Measurements from ENCODE around the gene CSRP1. TPM values are rescaled to one million over a fixed set of nuclear protein-coding genes. Genes with fewer than 3 reads are reported as not detected.

Gene CSRP1
- total and polyA plus RNA-seq, 2 donors, result 719 to 4,390 TPM

DNA sequence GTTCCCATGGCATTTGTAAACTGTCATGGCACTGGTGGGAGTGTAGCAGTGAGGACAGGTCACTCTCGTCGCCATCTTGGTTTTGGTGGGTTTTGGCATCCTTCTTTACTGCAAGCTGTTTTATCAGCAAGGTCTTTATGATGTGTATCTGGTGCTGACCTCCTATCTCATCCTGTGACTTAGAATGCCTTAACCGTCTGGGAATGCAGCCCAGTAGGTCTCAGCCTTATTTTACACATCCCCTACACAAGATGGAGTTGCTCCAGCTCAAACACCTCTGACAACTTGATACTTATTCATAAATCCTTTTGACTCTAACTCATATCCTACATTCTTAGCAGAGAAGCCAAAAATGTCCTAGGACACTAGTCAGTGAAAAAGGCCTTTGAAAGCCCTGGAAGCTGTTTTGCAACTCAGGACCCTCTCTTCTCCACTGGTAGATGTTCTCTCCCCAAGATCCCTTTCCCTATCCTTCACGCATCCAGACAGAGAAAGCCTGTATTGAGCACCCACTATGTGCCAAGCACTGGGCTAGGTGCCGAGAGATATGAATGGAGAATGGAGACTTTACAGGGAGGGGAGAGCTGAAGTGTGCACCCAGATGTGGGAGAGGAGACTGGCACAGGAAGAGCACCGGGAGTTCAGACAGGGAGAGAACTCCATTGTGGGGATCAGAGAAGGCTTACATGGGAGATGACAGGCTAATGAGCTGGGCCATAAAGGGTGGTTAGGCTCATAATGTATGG lies 6.7 kb upstream of the CSRP1 start:
- WGBS, result 82% methylated on average over 6 of the region's 6 CpGs
- no peak overlapping the region for H3K27ac ChIP-seq (ENCODE audit: low read depth)
- DNase-seq (ENCODE audit: extremely low spot score), result no peak
- H3K4me1 ChIP-seq (ENCODE audit: insufficient read depth), result no peaks in the 10 kb centered on the region
- no peak overlapping the region for H3K4me3 ChIP-seq (ENCODE audit: low read depth, low read length)
- no peaks in the 10 kb centered on the region for H3K36me3 ChIP-seq (ENCODE audit: insufficient read depth)

DNA sequence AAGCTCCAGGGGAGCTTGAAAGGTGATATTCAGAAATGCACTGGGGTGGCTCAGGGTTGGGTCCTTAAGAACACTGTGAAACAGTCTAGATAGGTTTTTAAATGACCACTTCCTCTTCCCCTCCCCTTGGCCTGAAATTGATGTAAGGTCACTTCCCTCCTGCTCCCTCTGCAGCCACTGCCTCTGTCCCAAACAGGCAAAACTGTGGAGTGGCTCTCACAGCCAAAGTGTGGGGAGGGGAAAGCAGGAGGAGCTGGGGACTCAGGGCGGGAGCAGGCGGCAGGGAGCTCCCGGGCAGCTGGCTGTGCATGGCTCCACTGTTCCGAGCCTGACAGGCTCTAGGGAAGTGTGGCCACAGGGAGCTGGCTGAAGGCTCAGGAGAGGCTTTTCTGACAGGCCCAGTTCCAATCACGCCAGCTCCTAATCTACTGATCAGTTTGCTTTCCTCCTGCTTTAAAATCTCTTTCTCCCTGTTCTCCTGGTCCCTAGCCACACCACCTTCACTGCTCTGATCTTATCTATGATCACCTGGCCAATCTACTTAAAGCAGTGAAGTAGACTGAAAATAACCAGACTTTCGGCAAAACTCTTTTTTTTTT lies 5.1 kb upstream of the CSRP1 start:
- Histone ChIP-seq H3K4me1 (ENCODE audit: insufficient read depth) (no peaks in the 10 kb centered on the region), H3K27ac (ENCODE audit: low read depth) (peak overlapping the region; percentile 57), H3K36me3 (ENCODE audit: insufficient read depth) (no peaks in the 10 kb centered on the region), H3K4me3 (ENCODE audit: low read depth, low read length) (no peak overlapping the region)
- 12% methylated on average over 6 of the region's 6 CpGs for WGBS
- no peak for DNase-seq (ENCODE audit: extremely low spot score)

DNA sequence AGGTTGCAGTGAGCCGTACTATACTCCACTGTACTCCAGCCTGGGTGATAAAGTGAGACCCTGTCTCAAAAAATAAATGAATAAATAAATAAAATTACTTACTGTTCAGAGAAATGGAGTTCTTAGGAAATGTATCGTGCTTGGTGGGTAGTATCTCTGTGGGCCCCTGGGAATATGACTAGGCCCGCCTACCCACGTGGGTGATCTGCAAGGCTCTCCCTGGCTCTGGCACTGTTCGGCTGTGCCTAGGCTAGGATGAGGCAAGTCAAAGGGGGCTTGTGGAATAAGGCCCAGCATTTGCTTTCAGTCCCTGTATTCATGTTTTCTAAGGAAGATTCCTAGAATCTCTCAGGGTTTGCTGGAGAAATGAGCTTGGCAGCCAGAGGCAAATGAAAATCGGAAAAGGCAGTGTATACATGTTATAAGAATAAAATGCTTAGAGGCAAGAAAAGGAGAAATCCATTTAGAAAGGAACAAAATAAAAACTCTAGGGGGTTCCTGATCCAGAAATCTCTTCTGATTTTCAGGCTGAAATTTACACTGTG lies 4.5 kb upstream of the CSRP1 start:
- 77% methylated on average over 6 of the region's 6 CpGs for whole genome bisulfite sequencing
- Histone ChIP-seq H3K4me1 (ENCODE audit: insufficient read depth) (no peaks in the 10 kb centered on the region), H3K36me3 (ENCODE audit: insufficient read depth) (no peaks in the 10 kb centered on the region), H3K27ac (ENCODE audit: low read depth) (no peak overlapping the region), H3K4me3 (ENCODE audit: low read depth, low read length) (no peak overlapping the region)
- DNase-seq (ENCODE audit: extremely low spot score), result no peak

DNA sequence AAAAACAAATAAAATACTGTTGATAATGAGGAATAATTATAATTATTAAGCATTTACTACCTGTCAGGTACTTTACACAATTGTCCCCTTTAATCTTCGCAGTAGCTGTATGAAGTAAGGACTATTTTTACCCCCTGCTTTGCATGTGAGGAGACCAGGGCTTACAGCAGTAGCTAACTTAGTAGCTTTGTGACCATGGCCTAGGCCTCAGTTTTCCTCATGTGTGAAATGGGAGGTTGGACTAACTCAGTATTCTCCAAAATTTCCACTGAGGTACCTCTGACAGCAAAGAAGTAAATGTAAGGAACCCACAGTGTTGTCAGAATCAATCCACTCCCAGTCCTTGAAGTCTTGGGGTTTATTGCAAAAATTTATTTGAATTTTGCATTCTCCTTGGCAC lies 3.8 kb upstream of the CSRP1 start:
- Histone ChIP-seq H3K4me1 (ENCODE audit: insufficient read depth) (no peaks in the 10 kb centered on the region), H3K4me3 (ENCODE audit: low read depth, low read length) (no peak overlapping the region), H3K36me3 (ENCODE audit: insufficient read depth) (no peaks in the 10 kb centered on the region), H3K27ac (ENCODE audit: low read depth) (no peak overlapping the region)
- no peak for DNase-seq (ENCODE audit: extremely low spot score)
- 100% methylated on average over 1 of the region's 1 CpG for whole genome bisulfite sequencing

DNA sequence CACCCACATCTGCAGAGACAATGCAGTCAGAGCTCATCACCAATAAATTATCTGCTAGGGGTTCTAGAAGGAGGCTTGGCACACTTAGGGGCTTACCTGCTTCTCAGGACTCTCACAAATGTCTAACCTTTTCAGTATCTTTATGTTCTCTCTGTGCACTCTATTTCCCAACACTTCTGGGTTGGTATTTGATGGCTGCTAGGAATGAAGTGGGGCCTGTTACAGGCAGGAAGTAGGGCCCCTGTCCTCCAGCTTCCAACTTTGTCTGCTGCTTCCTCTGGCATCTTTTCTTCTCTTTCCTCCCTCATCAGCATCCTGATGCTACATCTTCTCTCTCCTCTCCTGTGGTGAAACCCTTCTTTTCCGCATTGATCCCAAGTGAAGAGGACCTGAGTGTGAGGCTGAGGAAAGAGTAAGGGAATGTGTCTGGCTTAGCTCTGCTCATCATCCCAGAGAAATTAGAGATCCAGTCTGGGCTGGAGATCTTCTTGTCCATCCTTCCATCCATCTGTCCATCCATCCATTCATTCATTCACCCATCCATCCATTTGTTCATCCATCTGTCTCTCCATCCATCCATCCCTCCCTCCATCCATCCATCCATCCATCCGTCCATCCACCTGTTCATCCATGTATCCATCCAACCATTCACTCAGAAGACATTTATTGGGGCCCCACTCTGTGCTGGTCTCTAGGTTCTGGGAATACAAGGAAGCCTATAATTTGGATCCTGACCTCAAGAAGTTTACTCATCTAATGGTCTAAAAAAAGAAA lies 2.9 kb upstream of the CSRP1 start:
- Histone ChIP-seq H3K36me3 (ENCODE audit: insufficient read depth) (no peaks in the 10 kb centered on the region), H3K4me3 (ENCODE audit: low read depth, low read length) (no peak overlapping the region), H3K4me1 (ENCODE audit: insufficient read depth) (no peaks in the 10 kb centered on the region), H3K27ac (ENCODE audit: low read depth) (no peak overlapping the region)
- 100% methylated on average over 2 of the region's 2 CpGs for WGBS
- DNase-seq (ENCODE audit: extremely low spot score), result no peak

DNA sequence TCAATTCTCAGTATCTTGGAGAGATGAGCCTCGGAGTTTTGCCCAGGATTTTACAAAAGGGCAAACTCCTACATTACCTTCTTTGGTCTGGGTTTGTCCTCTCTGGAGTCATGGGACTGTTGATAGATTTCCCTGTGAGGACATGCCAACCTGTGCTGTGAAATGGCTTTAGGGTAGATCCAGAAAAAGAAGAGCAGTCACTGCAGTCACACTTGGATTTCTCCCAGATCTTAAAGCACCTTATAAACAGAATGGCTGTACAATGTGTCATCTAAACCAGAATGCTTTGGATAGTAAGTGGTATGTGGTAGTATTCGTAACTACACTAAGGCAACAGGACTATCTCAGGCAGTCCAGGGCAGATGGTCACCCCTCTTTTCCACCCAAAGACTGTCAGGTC lies 1.9 kb upstream of the CSRP1 start:
- no peak for DNase-seq (ENCODE audit: extremely low spot score)
- peak overlapping the region; percentile 32 for H3K27ac ChIP-seq (ENCODE audit: low read depth)
- no peaks in the 10 kb centered on the region for H3K4me1 ChIP-seq (ENCODE audit: insufficient read depth)
- 57% methylated on average over 2 of the region's 2 CpGs for WGBS
- H3K4me3 ChIP-seq (ENCODE audit: low read depth, low read length), result no peak overlapping the region
- no peaks in the 10 kb centered on the region for H3K36me3 ChIP-seq (ENCODE audit: insufficient read depth)

DNA sequence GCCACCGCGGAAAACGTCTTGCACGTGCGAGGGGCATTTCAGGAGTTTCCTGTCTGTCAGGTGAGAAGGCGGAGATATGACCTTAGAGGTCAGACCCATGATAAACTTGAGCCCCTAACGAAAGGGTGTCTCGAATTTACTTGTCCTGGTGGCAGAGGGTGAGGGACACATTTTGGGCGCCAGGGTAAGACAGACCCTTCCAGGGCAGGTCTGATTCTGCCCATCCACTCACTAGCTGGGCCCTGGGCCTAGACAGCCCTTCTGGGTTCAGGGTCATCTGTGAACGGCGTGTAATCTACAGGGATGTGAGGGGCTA lies 395 bp upstream of the CSRP1 start:
- WGBS, result 31% methylated on average over 11 of the region's 11 CpGs
- H3K4me3 ChIP-seq (ENCODE audit: low read depth, low read length), result peak overlapping the region; percentile 67
- no peaks in the 10 kb centered on the region for H3K4me1 ChIP-seq (ENCODE audit: insufficient read depth)
- no peak for DNase-seq (ENCODE audit: extremely low spot score)
- H3K36me3 ChIP-seq (ENCODE audit: insufficient read depth), result no peaks in the 10 kb centered on the region
- H3K27ac ChIP-seq (ENCODE audit: low read depth), result peak overlapping the region; percentile 87

DNA sequence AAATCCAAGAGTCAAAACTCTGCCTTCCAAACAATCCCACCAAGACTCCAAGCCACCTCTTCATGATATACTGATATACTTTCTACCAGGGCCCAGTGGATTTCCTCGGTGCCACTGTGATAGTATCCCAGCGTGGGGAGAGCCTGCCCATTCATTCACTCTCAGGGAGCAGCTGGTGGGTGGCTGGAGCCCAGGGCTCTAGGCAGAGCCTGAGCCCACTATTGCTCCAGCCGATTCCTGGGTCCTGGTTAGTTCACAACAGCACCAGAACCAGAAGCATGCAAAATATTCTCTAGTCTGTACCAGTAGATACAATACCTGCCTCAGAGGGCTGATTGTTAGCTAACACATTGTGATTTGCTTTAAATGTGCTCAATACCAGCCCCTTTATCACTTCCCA lies 831 bp downstream of the CSRP1 start:
- no peak for DNase-seq (ENCODE audit: extremely low spot score)
- 36% methylated on average over 3 of the region's 3 CpGs for WGBS
- Histone ChIP-seq H3K4me1 (ENCODE audit: insufficient read depth) (no peaks in the 10 kb centered on the region), H3K36me3 (ENCODE audit: insufficient read depth) (no peaks in the 10 kb centered on the region), H3K4me3 (ENCODE audit: low read depth, low read length) (peak overlapping the region; percentile 67), H3K27ac (ENCODE audit: low read depth) (peak overlapping the region; percentile 75)

DNA sequence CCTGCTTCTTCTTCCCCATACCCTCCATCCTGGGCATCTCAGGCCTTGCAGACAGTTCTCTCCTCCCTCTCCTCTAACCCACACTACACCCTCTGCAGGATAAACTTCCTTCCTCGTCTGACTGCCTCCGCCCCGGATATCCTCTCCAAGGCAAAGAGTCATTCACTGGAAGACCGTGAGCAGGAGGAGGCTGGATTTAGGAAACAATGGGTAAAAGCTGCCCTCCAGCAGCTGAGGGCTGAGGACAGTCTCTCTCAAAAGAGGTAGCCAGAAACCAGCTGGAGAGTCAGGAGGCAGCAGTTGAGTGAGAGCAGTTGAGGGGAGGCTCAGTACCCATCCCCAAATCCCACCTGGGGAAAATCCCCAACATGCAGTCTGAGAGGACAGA lies 1.4 kb downstream of the CSRP1 start:
- Histone ChIP-seq H3K27ac (ENCODE audit: low read depth) (peak overlapping the region; percentile 75), H3K4me1 (ENCODE audit: insufficient read depth) (no peaks in the 10 kb centered on the region), H3K4me3 (ENCODE audit: low read depth, low read length) (peak overlapping the region; percentile 67), H3K36me3 (ENCODE audit: insufficient read depth) (no peaks in the 10 kb centered on the region)
- DNase-seq (ENCODE audit: extremely low spot score), result no peak
- 16% methylated on average over 4 of the region's 4 CpGs for WGBS

DNA sequence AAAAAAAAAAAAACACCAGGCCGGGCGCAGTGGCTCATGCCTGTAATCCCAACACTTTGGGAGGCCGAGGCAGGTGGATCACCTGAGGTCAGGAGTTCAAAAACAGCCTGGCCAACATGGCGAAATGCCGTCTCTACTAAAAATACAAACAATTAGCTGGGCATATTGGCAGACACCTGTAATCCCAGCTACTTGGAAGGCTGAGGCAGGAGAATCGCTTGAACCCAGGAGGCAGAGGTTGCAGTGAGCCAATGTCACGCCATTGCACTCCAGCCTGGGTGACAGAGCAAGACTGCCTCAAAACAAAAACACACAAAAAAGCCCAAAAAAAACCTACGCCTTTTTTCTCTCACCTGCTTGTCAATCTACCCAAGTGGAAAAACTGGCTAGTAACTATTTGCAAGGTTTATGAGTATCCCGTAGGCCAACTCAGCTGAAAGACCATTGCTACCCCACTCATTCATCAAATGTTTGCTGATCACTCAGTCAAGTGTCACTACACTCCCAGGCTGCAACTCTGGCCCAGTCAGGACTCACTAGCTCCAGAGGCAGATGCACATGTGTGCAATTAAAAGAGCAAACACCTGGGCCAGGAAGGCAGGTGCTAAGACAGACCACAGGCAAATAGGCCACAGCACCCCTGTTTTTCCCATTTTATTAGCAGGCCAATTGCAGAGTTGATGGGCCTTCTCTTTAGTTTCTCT lies 2.0 kb downstream of the CSRP1 start:
- H3K36me3 ChIP-seq (ENCODE audit: insufficient read depth), result no peaks in the 10 kb centered on the region
- WGBS, result 64% methylated on average over 9 of the region's 9 CpGs
- H3K27ac ChIP-seq (ENCODE audit: low read depth), result peak overlapping the region; percentile 30
- peak overlapping the region; percentile 67 for H3K4me3 ChIP-seq (ENCODE audit: low read depth, low read length)
- no peaks in the 10 kb centered on the region for H3K4me1 ChIP-seq (ENCODE audit: insufficient read depth)
- no peak for DNase-seq (ENCODE audit: extremely low spot score)

DNA sequence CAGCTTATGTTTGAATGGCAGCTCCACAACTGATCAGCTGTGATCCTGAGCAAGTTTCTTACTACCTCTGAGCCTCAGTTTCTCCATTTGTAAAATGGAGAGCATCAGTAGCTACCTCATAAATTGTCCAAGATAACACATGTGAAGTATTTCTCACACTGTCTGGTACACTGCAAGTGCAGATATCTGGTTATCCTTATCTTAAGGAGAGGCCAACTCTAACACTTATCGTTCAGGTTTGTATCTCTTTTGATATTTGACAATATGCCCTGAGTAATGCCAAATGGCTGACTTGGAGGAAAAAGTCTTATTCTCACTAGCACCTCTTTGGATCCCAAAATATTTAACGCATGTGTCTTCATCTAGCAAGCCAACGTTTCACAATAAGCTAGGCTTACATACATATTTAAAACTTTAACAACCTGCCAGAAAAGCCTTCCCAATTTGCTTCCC lies 2.7 kb downstream of the CSRP1 start:
- DNase-seq (ENCODE audit: extremely low spot score), result no peak
- H3K27ac ChIP-seq (ENCODE audit: low read depth), result peak overlapping the region; percentile 74
- H3K36me3 ChIP-seq (ENCODE audit: insufficient read depth), result no peaks in the 10 kb centered on the region
- no peak overlapping the region for H3K4me3 ChIP-seq (ENCODE audit: low read depth, low read length)
- no peaks in the 10 kb centered on the region for H3K4me1 ChIP-seq (ENCODE audit: insufficient read depth)
- WGBS, result 32% methylated on average over 3 of the region's 3 CpGs

DNA sequence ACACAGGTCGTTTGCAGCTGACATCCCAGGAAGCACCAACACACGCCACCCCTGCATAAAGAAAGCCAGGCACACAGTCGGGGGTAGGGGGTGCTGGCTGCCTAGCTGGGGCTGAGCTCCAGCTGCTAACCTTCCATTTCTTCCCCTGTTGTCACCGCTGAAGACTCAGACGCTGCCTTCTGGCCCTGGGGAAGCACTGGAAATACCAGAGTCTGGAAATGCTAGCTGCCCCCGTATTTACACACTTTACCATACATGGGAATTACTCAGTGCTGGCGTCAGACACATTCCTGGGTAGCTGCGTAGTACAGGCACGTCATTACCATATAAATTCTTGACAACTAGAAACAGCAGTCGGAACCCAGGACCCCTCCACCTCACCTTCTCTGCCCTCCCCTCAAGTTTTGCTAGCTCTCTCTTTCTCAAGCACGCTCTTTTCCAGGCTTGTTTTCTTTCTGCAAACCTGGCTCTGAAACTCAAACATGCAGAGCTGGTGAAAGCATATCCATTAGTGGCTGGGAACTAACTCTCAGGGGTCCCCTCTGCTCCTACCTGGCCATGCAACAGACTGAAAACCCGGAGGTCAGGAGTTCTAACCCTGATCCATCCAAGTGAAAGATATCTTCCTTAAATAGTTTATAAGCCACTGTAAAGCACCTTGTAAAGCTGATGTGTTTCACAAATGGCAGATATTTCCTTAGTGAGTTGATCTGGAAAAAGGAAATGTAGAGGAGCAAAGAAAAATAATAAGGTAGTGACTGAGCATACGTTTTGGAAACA lies 3.3 kb downstream of the CSRP1 start:
- WGBS, result 24% methylated on average over 13 of the region's 13 CpGs
- H3K4me3 ChIP-seq (ENCODE audit: low read depth, low read length), result no peak overlapping the region
- peak; percentile 89 for DNase-seq (ENCODE audit: extremely low spot score)
- peak overlapping the region; percentile 74 for H3K27ac ChIP-seq (ENCODE audit: low read depth)
- H3K36me3 ChIP-seq (ENCODE audit: insufficient read depth), result no peaks in the 10 kb centered on the region
- no peaks in the 10 kb centered on the region for H3K4me1 ChIP-seq (ENCODE audit: insufficient read depth)

DNA sequence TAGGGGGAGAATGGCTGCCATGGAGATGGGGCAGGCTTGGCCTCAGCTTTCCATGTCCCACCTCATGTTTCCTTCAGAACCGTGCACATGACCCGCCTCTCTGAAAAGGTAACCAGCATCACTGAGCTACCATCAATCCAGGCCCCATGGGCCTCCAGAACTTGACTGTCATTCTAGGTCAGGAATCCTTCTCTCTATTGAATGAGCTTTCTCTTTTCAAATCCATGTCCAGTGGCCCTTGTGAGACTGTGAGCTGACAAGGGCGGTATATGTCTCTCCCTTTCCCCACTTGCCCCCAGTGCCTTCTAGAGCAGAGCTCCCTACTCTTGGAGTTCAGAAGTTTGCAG lies 4.4 kb downstream of the CSRP1 start:
- 67% methylated on average over 3 of the region's 3 CpGs for WGBS
- DNase-seq (ENCODE audit: extremely low spot score), result no peak
- Histone ChIP-seq H3K4me1 (ENCODE audit: insufficient read depth) (no peaks in the 10 kb centered on the region), H3K36me3 (ENCODE audit: insufficient read depth) (no peaks in the 10 kb centered on the region), H3K27ac (ENCODE audit: low read depth) (peak overlapping the region; percentile 53), H3K4me3 (ENCODE audit: low read depth, low read length) (no peak overlapping the region)
